ENCODE results near the gene KPNA5. TPM values are rescaled to one million over a fixed set of nuclear protein-coding genes. Genes with fewer than 3 reads are reported as not detected.

KPNA5 gene
- total RNA-seq, 1 experiment from 2014 or later, result 10.5 TPM

DNA sequence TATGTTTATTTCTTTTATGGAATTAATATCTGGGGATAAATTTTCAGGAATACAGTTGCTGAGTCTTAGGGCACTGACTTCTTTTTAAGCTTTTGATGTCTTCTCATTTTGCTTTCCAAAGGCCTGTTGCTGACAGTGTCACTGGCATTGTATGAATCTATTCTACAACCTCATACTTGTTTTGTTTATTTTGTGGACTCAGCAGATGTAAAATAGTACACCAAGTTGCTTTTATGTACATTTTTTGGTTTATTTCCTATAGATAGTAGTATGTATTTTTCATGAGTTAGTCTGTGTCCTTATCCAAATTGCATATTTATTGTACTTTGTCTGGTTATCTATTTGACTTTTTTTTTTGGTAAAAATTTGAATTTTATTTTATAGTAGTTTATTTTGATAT, 49.5 kb downstream of the KPNA5 start:
- no peaks in the 10 kb centered on the region for H3K27me3 ChIP-seq (ENCODE audit: insufficient read depth, low read length)
- H3K56ac ChIP-seq (ENCODE audit: insufficient read length, low read depth, low read length), result no peak overlapping the region
- no peaks in the 10 kb centered on the region for H3K23me2 ChIP-seq (ENCODE audit: insufficient read length, low read depth, low read length, poor library complexity, severe bottlenecking)
- H3K9ac ChIP-seq (ENCODE audit: extremely low read depth, insufficient read length, low read length), result no peak overlapping the region
- no peak overlapping the region for H2BK120ac ChIP-seq (ENCODE audit: low read depth, low read length, poor library complexity, severe bottlenecking)
- TF ChIP-seq, protein P1, sequence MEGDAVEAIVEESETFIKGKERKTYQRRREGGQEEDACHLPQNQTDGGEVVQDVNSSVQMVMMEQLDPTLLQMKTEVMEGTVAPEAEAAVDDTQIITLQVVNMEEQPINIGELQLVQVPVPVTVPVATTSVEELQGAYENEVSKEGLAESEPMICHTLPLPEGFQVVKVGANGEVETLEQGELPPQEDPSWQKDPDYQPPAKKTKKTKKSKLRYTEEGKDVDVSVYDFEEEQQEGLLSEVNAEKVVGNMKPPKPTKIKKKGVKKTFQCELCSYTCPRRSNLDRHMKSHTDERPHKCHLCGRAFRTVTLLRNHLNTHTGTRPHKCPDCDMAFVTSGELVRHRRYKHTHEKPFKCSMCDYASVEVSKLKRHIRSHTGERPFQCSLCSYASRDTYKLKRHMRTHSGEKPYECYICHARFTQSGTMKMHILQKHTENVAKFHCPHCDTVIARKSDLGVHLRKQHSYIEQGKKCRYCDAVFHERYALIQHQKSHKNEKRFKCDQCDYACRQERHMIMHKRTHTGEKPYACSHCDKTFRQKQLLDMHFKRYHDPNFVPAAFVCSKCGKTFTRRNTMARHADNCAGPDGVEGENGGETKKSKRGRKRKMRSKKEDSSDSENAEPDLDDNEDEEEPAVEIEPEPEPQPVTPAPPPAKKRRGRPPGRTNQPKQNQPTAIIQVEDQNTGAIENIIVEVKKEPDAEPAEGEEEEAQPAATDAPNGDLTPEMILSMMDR (conservative IDR thresholded peaks at IDR 0.05), result no peak
- no peaks in the 10 kb centered on the region for H3K79me1 ChIP-seq (ENCODE audit: insufficient read depth, low read depth, low read length, poor library complexity, severe bottlenecking)
- H4K8ac ChIP-seq (replicated peaks; ENCODE audit: insufficient read length, low read depth, low read length), result no peak overlapping the region
- no peak overlapping the region for H2BK15ac ChIP-seq (ENCODE audit: low read depth, low read length)
- H4K91ac ChIP-seq (ENCODE audit: insufficient read length, low read depth, low read length), result no peak overlapping the region
- H3K4ac ChIP-seq (ENCODE audit: low read depth, low read length), result no peak overlapping the region
- H3K18ac ChIP-seq (ENCODE audit: insufficient read length, low read depth, low read length), result no peak overlapping the region
- no peaks in the 10 kb centered on the region for H3K4me1 Mint-ChIP-seq
- H4K5ac ChIP-seq (ENCODE audit: insufficient read length, low read depth, low read length), result no peak overlapping the region
- no peaks in the 10 kb centered on the region for H3K79me2 ChIP-seq (ENCODE audit: insufficient read depth, low read length)
- no peaks in the 10 kb centered on the region for H3K9me3 Mint-ChIP-seq
- H2BK5ac ChIP-seq (ENCODE audit: insufficient read length, low read length), result no peak overlapping the region
- H3K27ac Mint-ChIP-seq, result no peak overlapping the region
- H2BK12ac ChIP-seq (ENCODE audit: insufficient read length, low read depth, low read length), result no peak overlapping the region
- H2AK5ac ChIP-seq (ENCODE audit: insufficient read length, low read length), result no peak overlapping the region
- no peaks in the 10 kb centered on the region for H3K9me3 ChIP-seq (ENCODE audit: control insufficient read depth, low read depth, low read length)
- no peaks in the 10 kb centered on the region for H4K20me1 ChIP-seq (ENCODE audit: control insufficient read depth, insufficient read depth, insufficient read length)
- no peak overlapping the region for H2BK20ac ChIP-seq (ENCODE audit: low read depth, low read length, poor library complexity, severe bottlenecking)
- no peak overlapping the region for H3K4me2 ChIP-seq (ENCODE audit: insufficient read depth, insufficient read length, low read length)
- no peak overlapping the region for H3K4me3 Mint-ChIP-seq
- H3K23ac ChIP-seq (ENCODE audit: insufficient read length, low read depth, low read length), result no peak overlapping the region
- H3K27ac ChIP-seq (ENCODE audit: insufficient read length, low read depth, low read length), result no peak overlapping the region
- H3K4me1 ChIP-seq (ENCODE audit: insufficient read depth, low read length), result no peaks in the 10 kb centered on the region
- peaks cover 10 to 39% (median 35%) of the 10 kb centered on the region in 3 experiments; a peak in 5 of 7 replicates for H3K36me3 Mint-ChIP-seq (ENCODE audit: insufficient read depth in 1 of 3, low read depth in 3 of 3)
- H3K27me3 Mint-ChIP-seq (ENCODE audit: low read depth), result no peaks in the 10 kb centered on the region
- no peak overlapping the region for H3T11ph ChIP-seq (ENCODE audit: low read length)
- H2AFZ ChIP-seq (ENCODE audit: low read length), result no peak overlapping the region
- DNase-seq, result no peak
- H3K14ac ChIP-seq (ENCODE audit: insufficient read depth, low read length), result no peak overlapping the region

All from H9 (cell line).